GM21381 (cell line): ENCODE measurements around the gene ETV6.

Experiments
- ATAC-seq: cut with Tn5 transposase; IDR thresholded peaks from one replicate; pipeline ENCODE4 v1.9.1; 2021; ENCODE audit warnings: mild to moderate bottlenecking, moderate library complexity; ENCODE audit not compliant: unreplicated experiment

ETV6 gene

DNA sequence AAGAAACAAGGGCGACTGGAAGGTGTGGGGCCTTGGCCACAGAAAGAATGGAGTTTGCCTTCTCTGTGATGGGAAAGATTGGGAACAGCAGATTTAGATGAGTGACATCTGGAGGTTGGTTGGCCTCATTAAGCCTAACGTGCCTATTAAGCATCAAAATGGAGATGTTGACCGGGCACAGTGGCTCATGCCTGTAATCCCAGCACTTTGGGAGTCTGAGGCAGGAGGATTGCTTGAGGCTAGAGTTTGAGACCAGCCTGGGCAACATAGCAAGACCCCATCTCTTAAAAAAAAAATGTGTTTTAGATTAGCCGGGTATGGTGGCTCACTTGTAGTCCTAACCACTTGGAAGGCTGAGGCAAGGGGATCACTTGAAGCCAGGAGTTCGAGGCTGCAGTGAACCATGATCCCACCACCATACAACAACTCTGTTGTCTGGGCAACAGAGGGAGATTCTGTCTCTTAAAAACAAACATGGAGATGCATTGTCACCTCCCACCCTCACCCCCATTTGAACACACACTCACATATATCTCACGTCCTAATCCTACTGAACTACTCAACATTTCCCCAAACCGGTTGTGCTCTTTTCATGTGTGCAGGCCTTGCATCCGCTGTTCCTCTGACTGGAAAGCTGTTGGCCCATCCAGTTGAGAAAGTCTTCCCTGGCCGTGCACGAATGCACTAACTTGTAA is 172.1 kb downstream of the ETV6 start:
- ATAC-seq = no peak

DNA sequence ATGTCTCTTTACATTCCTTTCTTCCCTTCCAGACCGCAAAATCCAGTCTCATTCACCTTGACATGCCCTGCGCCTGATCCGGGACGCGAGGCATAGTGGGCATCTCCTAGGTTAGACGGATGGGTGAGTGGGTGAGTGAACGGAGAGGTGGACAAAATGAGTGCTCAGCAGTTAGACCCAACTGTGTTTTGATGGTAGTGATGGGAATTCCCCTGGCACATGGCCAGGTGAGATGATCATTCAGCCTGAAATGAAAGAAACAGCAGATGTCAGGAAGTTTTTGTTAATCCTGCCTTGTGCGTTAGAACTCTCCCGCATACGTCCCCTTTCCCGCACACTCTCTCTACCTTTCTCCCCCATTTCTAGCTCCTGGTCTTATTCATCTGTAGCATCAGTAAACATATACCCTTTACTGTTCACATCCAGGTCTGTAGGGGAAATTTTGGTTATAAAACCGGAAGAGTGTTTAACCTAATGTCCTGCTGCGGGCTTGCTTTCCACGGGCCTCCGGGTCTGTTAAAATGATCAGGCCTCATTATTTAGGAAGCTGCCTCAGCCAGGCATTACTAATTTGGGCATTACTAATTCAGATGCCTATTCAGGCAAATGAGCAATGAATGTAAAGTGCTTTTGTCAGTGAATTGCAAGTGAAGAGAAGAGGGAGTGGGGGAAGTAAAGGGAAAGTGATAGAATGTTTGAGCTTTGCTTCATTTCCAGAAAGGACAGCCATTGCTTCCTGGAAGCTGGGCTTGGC is 172.8 kb downstream of the ETV6 start:
- ATAC-seq = no peak

DNA sequence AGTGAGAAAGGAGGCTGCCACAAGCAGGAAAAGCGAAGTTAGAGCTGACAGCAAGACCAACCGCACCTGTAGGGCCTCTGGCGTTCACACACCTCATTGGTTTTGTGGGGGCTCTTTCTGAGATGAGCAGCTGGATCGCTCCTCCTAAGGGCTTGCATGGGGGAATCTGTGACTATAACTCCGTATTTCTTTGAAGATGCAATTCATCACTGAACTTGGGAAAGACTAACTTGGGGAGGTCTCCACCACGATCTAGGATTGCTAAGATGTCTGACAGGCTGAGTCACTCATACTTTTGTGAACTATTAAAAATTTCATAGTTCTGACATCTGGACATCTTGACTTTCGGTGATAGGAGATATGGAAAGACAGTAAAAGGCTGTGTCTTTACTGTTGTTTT is 173.6 kb downstream of the ETV6 start:
- no peak for ATAC-seq

DNA sequence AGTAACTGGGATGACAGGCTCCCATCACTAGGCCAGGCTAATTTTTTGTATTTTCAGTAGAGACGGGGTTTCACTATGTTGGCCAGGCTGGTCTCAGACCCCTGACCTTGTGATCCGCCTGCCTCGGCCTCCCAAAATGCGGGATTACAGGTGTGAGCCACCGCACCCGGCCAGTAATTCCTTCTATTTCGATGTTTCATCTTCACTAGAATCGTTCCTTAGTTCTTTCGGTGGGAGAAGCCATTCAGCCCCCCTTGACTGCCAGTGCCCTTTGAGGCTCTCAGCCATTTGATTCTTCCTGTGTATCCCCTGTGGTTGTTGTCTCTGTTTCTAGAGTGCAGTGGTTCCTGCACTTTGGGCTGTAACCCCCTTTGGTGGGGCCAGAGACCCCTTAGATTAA is 174.1 kb downstream of the ETV6 start:
- no peak for ATAC-seq

DNA sequence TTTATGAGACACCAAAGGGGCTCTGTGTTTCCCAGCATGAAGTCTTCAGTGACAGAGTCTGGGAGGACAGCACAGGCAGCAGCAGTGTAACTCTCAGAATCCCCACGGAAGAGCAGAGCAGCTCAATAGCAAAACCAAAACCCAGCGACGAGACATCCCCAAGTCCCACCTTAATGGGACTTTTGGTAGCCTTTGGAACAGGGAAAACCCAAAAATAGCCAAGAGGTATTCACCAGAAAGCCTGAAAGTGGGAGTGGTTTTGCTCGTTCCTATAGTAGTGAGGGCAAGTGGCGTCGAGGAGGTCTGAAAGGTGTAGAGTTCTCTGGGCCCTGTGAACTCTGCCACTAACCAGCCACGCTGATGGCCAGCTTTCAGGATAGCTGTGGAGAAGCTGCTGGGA is 174.6 kb downstream of the ETV6 start:
- ATAC-seq = no peak

DNA sequence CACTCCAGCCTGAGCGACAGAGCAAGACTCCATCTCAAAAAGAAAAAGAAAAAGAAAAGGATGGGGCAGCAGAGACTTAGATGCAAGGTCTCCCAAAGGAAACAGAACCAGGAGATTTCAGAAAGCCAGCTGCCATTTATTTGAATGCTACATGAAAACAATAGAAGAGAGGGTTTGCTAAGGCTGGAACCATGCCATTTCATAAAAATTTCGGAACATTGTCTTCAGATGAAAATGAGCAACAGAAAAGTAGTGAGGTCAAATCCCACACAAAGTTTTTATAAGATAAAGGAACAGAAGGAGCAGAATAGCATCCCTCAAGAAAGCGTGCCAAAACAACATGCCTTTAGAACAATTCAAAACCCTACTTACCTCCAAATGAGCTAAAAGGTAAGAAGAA is 175.3 kb downstream of the ETV6 start:
- ATAC-seq = no peak

DNA sequence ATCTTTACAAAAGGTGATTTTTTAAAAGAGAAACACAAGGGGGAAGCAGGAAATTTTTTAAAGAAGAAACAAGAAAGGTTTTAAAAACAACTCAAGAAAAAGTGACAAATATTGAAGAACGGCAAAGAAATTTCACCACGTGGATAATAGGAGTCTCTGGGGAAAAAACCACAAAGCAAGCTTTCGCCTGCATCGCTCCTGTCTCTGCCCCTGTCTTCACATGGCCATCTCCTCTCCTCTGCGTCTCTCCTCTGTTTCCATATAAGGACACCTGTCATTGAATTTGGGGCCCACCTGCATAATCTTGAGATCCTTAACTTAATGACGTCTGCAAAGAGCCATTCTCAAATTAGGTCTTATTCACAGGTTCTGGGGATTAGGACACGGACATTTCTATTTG is 175.8 kb downstream of the ETV6 start:
- ATAC-seq = no peak

DNA sequence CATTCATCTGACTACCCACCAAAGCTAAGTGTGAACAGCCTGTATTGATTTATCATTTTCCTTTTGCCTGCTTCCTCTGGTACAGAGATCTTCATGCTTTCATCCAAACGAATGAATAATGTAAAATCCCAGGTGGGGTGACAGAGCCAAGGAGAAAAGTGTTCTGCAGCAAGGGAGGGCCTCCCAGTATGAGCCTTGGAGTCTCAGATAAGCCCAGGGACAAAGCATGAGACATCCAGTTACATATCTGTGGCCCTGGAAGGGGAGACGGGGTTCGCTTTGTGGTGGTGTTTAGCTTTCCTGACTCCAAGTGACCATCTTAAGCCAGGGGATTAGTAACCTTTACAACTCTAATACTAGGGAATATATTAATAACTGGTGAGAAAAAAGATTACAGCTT is 177.1 kb downstream of the ETV6 start:
- ATAC-seq = no peak

DNA sequence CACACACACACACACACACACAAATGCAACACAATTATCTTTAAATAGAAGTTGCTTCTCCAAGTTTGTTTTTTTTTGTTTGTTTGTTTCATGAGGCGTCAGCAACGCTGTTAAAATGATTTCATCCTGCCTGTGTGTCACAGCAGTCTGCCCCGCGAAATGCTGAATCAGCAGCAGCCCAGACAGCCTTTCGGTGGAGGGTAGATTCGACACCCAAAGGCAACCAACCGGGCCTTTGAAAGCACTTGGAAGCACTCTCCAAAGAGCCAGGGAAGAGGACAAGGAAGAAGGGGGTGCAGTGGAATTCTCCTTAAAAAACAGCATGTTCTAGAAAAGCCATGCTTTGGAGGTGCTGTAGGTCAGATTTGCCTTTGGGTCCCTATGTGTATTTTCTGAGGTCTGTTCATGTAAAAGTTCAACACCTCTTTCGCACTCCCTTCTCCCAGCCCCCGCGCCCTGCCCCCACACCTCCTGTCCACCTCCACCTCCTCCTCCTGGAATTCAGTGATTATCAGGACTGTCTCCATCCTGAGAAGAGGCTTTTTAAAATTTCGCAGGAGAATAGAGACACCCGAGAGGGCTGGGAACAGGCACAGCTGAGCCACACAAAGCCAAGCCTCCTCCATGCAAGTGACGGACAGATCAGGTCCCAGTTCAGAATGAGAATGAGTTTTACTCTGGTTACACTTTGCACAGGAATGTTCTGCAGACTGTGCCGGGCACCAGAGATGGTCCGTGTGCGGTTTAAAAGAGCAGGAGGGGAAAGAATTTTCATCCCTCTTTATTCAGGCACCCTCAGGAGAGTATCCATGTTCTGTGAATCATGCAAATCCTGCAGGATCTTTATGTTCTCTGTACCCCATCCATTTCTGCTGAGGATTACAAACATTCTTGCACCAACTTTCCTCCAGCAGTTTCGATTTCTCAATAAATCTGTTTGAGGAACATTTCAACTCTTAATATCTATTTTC is 177.9 kb downstream of the ETV6 start:
- ATAC-seq = no peak

DNA sequence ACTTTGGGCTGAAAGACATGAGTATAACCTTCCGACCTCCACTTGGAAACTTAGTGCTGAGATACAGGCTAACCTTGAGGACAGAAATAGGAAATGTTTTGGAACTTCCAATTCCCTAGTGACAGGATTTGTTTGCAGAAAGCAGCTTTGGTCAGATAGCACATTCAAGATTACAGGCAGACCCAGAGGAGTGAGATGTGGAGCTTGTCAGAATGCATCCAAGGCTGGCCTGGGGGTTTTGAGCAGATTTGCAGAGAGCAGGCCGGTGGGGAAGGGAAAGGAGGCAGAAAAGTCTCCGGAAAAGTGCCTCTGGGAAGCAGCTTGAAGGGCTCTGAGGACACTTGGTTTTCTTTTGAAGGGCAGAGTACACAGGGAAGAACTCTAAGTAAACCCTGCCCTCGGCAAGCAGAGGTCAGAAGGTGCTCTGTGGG is 180.3 kb downstream of the ETV6 start:
- no peak for ATAC-seq

DNA sequence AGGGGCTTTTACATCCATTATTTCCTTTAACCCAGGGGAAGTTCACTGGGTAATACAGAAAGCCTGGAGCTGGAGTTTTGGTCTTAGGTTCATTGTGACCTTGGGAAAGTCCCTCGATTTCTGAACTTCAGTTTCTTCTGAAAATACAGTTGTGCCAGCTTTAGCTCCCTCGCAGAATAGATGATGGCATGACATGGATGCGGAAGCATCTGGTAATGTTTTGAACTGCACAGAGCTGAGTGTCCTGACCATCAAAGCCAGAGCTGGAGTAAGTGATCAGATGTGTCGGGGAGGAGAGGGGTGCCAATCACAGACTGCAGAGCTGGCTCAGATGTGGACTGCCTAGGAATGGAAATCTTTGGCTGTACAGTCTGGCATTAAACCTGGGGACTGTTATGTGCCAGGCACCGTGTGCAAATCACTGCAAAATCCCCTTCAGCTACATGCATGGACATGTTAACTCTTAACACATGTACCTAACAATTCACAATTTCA is 180.9 kb downstream of the ETV6 start:
- ATAC-seq = no peak

DNA sequence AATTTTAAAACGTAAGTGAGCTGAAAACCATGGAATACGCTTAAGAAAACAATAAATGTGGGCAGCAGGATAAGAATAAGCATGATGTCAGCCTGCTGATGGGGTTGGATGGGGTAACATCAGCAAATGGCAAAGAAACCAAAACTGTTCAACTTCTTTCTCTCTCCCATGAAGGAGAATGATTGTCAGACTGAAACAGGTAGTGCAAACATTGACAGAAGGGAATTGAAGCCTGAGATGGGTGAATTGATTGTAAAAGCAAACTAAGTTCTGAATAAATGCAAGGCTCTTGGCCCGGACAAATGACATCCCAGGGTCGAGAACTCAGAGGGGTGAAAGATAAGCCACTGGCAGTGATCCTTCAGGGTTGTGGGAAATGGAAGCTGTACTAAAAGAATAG is 182.6 kb downstream of the ETV6 start:
- ATAC-seq = no peak

DNA sequence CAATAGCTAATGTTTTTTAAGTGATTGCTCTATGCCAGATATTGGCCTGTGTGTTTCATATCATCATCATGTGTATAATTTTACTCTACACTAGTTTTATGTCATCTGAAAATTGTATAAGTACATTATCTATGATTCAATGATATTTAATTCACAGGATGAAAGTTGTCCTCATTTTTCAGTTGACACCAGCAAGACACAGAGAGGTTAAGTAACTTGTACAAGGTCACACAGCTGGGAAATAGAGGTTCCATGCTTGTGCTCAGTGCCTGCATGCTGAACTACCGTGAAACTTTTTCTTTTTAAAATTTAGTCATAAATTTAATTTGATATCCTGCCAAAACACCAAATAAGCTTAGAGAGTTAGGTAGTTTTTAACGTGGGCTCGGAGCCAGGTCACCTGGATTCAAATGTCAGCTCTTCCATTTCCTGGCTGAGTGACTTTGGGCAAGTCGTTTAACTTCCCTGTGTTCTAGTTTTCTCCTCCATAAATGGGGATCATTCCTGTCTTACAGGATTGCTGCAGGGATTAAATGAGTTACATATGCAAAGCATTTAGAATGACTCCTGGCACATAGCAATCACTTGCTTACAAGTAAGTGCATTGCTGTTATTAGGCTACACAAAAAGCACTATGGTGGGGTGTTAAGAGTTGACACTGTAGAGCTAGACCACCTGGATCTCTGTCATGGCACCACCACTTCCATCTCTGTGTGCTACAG is 183.9 kb downstream of the ETV6 start:
- no peak for ATAC-seq

DNA sequence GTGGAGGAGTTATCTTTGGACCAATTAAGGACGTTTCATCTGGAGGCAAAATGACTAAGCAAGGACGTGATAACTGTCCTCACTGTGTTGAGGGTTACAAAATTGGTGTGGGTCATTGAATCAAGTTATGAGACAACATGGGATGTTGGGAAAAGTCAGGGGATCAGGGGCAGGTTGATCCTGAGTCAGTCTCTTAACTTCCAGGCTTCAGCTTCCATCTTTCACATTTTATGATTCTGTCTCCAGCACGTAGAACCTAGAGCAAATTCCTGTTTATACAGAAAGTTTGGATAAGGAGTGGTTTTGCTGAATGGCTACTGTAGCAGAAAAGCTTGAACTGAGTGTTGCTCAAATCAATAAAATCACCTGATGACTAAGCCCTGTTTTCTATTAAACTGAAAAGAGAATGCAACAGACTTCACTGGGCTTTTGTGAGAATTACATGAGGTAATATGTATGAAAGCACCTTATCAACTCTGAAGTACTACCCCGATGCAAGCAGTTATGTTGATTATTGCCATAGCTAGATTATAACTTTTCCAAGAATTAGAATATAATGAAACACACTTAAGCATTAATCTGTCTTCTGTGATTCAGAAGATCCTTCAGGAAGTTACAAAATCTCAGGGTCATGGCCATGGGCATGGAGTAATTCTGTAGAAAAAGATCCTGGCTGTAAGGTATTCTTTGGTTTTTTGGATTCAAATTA is 184.8 kb downstream of the ETV6 start:
- ATAC-seq = no peak

DNA sequence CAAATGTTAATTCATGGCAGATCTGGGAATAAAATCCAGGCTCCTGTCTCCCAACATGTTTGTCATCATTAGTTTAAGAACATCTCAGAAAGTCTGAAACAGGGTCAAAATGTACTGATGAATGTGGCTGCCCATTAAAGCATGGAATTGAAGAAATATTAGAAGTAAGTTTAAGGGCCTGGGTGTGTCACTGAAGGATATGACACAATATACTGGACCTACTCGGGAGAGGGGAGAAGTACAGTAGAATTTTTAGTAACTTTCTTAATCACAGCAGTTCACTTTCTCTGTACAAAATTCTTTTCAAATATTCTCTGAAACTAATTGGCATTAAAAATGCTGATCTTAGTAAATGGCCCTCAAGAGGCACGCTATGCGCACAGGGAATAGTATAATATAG is 185.5 kb downstream of the ETV6 start:
- ATAC-seq = no peak

DNA sequence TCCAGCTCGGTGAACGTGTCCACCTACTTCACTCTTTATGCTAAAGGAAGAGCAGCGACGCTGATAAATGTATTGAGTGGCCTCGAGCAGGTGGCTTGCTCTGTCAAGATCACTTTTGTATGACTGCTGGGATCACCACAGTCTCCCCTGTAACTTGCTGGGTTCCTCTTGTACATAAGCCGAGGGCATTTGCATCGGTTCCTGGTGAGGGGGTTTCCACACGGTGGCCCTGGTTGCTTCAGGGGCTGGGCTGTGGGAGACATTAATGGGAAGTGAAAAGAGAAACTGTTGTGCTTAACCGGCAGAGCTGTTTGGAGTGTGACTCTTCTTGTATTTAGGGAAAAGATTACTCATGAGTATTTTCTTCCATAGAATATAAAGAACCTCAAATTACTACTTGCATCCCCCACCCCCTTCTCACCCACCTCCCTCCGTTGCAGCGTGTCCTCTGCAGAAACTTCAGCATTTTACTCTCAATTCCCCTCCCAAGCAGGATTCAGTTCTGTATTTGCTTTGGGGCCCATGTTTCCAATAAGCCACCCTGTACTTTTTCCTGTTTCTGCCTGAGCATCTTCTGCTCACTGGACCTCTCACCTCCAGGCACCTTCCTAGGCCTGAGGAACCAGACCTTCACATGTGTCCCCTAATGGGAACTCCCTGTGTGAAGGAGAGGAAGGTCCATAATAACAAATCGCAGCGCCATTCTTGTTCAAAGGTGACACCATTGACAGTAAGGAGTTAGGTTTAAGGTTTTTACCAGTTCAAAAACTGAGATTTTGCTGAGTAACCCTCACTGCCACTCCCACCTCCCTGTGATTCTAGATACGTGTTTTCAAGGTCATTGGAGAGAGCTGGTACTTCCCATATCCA is 187.0 kb downstream of the ETV6 start:
- ATAC-seq = peak; percentile 87

DNA sequence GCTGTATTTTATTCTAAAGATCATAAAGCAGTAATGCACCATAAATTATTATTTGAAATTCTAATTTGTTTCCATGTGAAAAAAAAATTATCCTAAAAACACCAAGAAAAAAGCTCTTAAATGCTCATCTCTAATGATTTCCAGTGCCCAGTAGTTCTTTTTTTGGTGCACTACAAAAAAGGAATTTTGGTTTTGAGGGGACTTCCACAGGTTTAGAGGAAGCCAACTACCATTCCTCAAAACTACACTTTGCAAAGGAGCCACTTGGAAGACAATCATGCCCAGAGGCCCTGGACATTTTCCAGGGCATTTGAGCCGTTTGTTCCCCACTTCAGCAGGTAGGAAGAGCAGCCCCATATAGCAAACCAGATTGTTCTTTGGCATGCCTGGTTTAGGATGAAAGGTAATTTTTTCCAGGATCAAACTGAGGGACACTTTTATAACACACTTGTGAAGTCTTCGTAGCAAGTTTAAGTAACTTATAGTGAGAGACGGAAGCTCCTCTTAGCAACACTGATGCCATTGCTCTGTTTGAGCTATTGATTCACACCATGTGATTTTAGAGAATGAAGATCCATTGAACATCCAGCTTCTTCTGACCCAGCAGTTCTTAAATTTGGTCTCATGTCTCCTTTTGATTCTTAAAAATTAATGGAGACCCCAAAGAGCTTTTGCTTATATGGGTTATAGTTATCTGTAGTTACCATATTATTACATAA is 187.9 kb downstream of the ETV6 start:
- no peak for ATAC-seq

DNA sequence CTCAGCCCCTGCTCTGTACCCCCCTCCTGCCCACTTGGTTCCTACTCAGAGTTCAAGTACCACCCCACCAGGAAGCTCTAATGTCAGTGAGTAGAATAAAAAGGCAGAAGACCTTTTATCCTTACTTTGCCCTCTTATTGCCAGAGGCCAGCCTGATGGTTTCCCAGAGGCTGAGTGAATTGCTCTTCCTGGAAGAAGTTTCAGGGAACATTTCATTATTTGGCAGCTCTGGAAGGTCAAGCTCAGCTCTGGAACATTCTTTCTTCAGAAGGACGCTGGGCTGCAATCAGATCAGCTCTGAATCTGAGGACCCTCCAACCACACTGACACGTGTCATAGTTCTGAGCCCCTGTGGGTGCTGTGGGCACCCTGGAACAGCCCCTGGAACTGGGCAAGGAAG is 188.9 kb downstream of the ETV6 start:
- ATAC-seq = no peak
